Measurements from ENCODE around the gene TRNT1.

- TF ChIP-seq CTCF (conservative IDR thresholded peaks at IDR 0.05; ENCODE audit: low read depth in 2 of 2) (no peak), ZNF331 (CRISPR knock-in tag; IDR thresholded peaks at IDR 0.05; ENCODE audit: low read depth) (no peak), EZH2 (IDR thresholded peaks at IDR 0.05; ENCODE audit: low read depth, unreplicated experiment) (no peak), POLR2AphosphoS5 (IDR thresholded peaks at IDR 0.05; ENCODE audit: low read depth) (no peak), ETS1 (IDR thresholded peaks at IDR 0.05) (no peak), CREB1 (CRISPR knock-in tag; IDR thresholded peaks at IDR 0.05; ENCODE audit: low read depth) (no peak), REST (IDR thresholded peaks at IDR 0.05; ENCODE audit: unreplicated experiment) (no peak), EZH2phosphoT487 (IDR thresholded peaks at IDR 0.05; ENCODE audit: unreplicated experiment) (no peak), STAT1 (IDR thresholded peaks at IDR 0.05; ENCODE audit: unreplicated experiment) (no peak), NANOG (IDR thresholded peaks at IDR 0.05; ENCODE audit: borderline replicate concordance) (no peak)
Observed at GRCh38 chr3:3141939-3142338, 15.2 kb downstream of the TRNT1 start.
